K562 (cell line): ENCODE data around the gene FYB1. TPM values are rescaled to one million over a fixed set of nuclear protein-coding genes. Genes with fewer than 3 reads are reported as not detected.

Experiments used
- DACH1 ChIP-seq: fragments of 450-650 bp; IDR thresholded peaks from 2 replicates; pipeline ENCODE4 v1.6.1; 2018; ENCODE audit not compliant: partially characterized antibody
- EP400 ChIP-seq: fragments of 450-650 bp; IDR thresholded peaks from 2 replicates; pipeline ENCODE4 v1.6.1; 2017; ENCODE audit warnings: antibody characterized with exemption, mild to moderate bottlenecking, moderate library complexity
- FOXK1 ChIP-seq: sonication (generic); formaldehyde crosslinking; IDR thresholded peaks from 2 replicates; pipeline ENCODE4 v1.8.0; 2022; ENCODE audit warnings: missing genetic modification reagents, mild to moderate bottlenecking, borderline replicate concordance
- GTF2A2 ChIP-seq: IDR thresholded peaks from 2 replicates; pipeline ENCODE4 v1.6.1; 2016; ENCODE audit warnings: mild to moderate bottlenecking, missing genetic modification characterization, missing compliant biosample characterization
- MED1 ChIP-seq: sonication (generic); formaldehyde crosslinking; IDR thresholded peaks from 2 replicates; pipeline ENCODE4 v1.8.1; 2023; ENCODE audit warnings: missing genetic modification reagents, borderline replicate concordance
- MITF ChIP-seq: IDR thresholded peaks from 2 replicates; pipeline ENCODE4 v1.6.1; 2014; ENCODE audit warnings: antibody characterized with exemption
- MTA2 ChIP-seq: fragments of 450-650 bp; IDR thresholded peaks from 2 replicates; pipeline ENCODE4 v1.6.1; 2016; ENCODE audit warnings: low read depth
- OTX1 ChIP-seq: fragments of 450-650 bp; formaldehyde crosslinking; IDR thresholded peaks from 2 replicates; pipeline ENCODE4 v1.4.0; 2022; ENCODE audit warnings: mild to moderate bottlenecking
- PHF20 ChIP-seq: fragments of 450-650 bp; IDR thresholded peaks from 2 replicates; pipeline ENCODE4 v1.6.1; 2018; ENCODE audit not compliant: partially characterized antibody
- SMARCC2 ChIP-seq: fragments of 450-650 bp; IDR thresholded peaks from 2 replicates; pipeline ENCODE4 v1.6.1; 2017; ENCODE audit warnings: antibody characterized with exemption, moderate library complexity, mild to moderate bottlenecking, low read depth
- TCF3 ChIP-seq: sonication (generic); formaldehyde crosslinking; IDR thresholded peaks from 2 replicates; pipeline ENCODE4 v1.4.0; 2020; ENCODE audit warnings: mild to moderate bottlenecking, missing genetic modification reagents
- TEAD4 ChIP-seq, 2 experiments: sonication (generic) in 1 of 2; formaldehyde crosslinking in 1 of 2; IDR thresholded peaks; 2 replicates each; pipeline versions ENCODE4 v1.6.1 to v1.8.0; 2012 to 2022; ENCODE audit warnings: borderline replicate concordance in 1 of 2, inconsistent platforms in 1 of 2, low read length in 1 of 2, mild to moderate bottlenecking in 1 of 2, missing genetic modification reagents in 1 of 2
- ZBTB40 ChIP-seq, 2 experiments: fragments of 450-650 bp in 1 of 2; sonication (generic) in 1 of 2; formaldehyde crosslinking in 1 of 2; IDR thresholded peaks; 2 replicates each; pipeline versions ENCODE4 v1.7.1 to v1.9.0; 2016 to 2022; ENCODE audit warnings: inconsistent platforms in 1 of 2, mild to moderate bottlenecking in 1 of 2, missing genetic modification reagents in 1 of 2
- ZFPM2 ChIP-seq: fragments of 250-450 bp; sonication (Bioruptor Pico); IDR thresholded peaks from 2 replicates; pipeline ENCODE4 v1.5.1; 2022; ENCODE audit warnings: mild to moderate bottlenecking
- ZFX ChIP-seq: sonication (generic); formaldehyde crosslinking; IDR thresholded peaks from 2 replicates; pipeline ENCODE4 v1.8.0; 2022; ENCODE audit warnings: mild to moderate bottlenecking, missing genetic modification reagents, moderate library complexity
- ZNF507 ChIP-seq: conservative IDR thresholded peaks from 2 replicates; pipeline ENCODE4 v1.6.1; 2017; ENCODE audit warnings: missing genetic modification characterization, missing compliant biosample characterization
- ZNF512 ChIP-seq: IDR thresholded peaks from 2 replicates; pipeline ENCODE4 v1.6.1; 2016; ENCODE audit warnings: missing genetic modification characterization, missing compliant biosample characterization
- polyA plus RNA-seq, 8 experiments: library from polyadenylated mRNA; depleted of rRNA in 4 of 8; stranded (reverse) in 5 of 8; unstranded in 3 of 8; fragments of >200 nt; fragmentation: Nextera tagmentation in 2 of 8; fragmentation: Illumina TruSeq in 1 of 8; extraction: Ambion mirVana in 2 of 8; extraction: Trizol in 1 of 8; gene quantifications; 2 replicates each; pipeline versions ENCODE4 v1.2.1 to v1.2.3, GENCODE V29; 2011 to 2014; ENCODE audit warnings: inconsistent platforms in 1 of 8, missing spikeins in 1 of 8
- total RNA-seq, 7 experiments: library from RNA; depleted of rRNA in 6 of 7; stranded (reverse); fragments of >200 nt in 6 of 7; fragmentation: Illumina TruSeq in 2 of 7; extraction: Trizol in 2 of 7; gene quantifications; 2 replicates each; pipeline versions ENCODE4 v1.2.1 to v1.2.3, GENCODE V29; 2011 to 2021; ENCODE audit warnings: low replicate concordance in 1 of 7

Gene FYB1
- total and polyA plus RNA-seq, 9 of the 15 experiments (the other 6 are each of a cell fraction or from before 2014, with no cell fraction given), result 4.7 to 31.5 (median 9.7) TPM

- TF ChIP-seq ZBTB40 (IDR thresholded peaks at IDR 0.05) (0 out of 2 replicates have a peak, but pooled peaks have one; percentile 44), ZBTB40 (CRISPR knock-in tag; IDR thresholded peaks at IDR 0.05) (no peak), PHF20 (no peak), EP400 (no peak), FOXK1 (CRISPR knock-in tag) (no peak), MITF (no peak), MED1 (CRISPR knock-in tag) (no peak), OTX1 (CRISPR knock-in tag) (0 out of 2 replicates have a peak, but pooled peaks have one; percentile 12), SMARCC2 (no peak; the same call in 1 of the 2 replicates), DACH1 (no peak), MTA2 (0 out of 2 replicates have a peak, but pooled peaks have one; percentile 29), ZNF512 (tag) (no peak), TEAD4 (IDR thresholded peaks at IDR 0.05; ENCODE audit: low read length) (peak; percentile 30; the same call in 1 of the 2 replicates), TEAD4 (CRISPR knock-in tag; IDR thresholded peaks at IDR 0.05; ENCODE audit: borderline replicate concordance) (no peak), TCF3 (CRISPR knock-in tag) (peak; percentile 65), ZNF507 (no peak), ZFPM2 (CRISPR knock-in tag) (no peak), GTF2A2 (no peak), ZFX (CRISPR knock-in tag) (no peak)
Measured at GRCh38 chr5:39177631-39177964, 41.8 kb downstream of the FYB1 start (continued).
